Neural progenitor cell (in vitro differentiated cells): ENCODE measurements around the gene DCUN1D4.

Source experiments
- CTCF ChIP-seq: fragments of 200-600 bp; sonication (generic); IDR thresholded peaks from 2 replicates; pipeline ENCODE4 v1.5.1; 2017; ENCODE audit warnings: antibody characterized with exemption, mild to moderate bottlenecking
- EZH2 ChIP-seq: fragments of 200-600 bp; sonication (generic); IDR thresholded peaks from 2 replicates; pipeline ENCODE4 v1.6.1; 2017; ENCODE audit warnings: antibody characterized with exemption, mild to moderate bottlenecking, moderate library complexity

DNA sequence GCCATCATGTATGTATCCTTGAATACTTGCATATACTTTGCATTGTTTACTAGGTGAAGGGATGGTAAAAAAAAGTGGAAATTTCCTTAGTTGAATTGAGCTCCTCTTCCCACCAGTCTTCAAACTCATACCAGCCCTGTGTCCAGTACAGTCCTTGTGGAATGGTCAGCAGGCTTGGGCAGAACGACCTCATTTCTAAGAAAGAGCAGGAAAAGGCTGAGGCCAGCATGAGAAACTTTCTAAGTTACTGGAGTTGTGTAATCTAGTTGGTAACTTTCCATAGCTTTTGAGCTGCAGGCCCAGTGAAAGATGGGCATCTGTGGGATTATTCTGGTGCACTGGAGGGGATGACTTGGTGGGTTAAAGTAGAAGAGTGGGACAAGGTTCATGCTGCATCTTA is 87.6 kb downstream of the DCUN1D4 start:
- TF ChIP-seq EZH2, result no peak
- TF ChIP-seq CTCF, result no peak
